PC-3 (cell line): ENCODE measurements around the gene ADK. TPM values are rescaled to one million over a fixed set of nuclear protein-coding genes. Genes with fewer than 3 reads are reported as not detected.
A peak's percentile ranks its signal among the peaks of the same experiment; 100 is the strongest.
"Not testable (repeated sequence)": the region's sequence is repeated elsewhere in the genome, so short reads cannot be mapped to it uniquely, and the experiment has no call there.

Experiments
- ATAC-seq: fragments of 200-7000 bp; cut with Tn5 transposase; 2 replicates; pipeline ENCODE4 v1.9.1; 2020; ENCODE audit warnings: mild to moderate bottlenecking, moderate library complexity
- BruUV-seq: library from RNA; stranded (reverse); fragments of 400-500 nt; replicated peaks from 2 replicates; lab custom pipeline; 2021; lab: Mats Ljungman, UMichigan
- CTCF ChIA-PET: fragments of 300-600 bp; sonication (Branson Sonifier 250); formaldehyde crosslinking; loops from one replicate; lab custom pipeline; 2022; ENCODE audit warnings: antibody characterized with exemption; lab: Charles Lee
- POLR2A ChIA-PET: fragments of 300-600 bp; sonication (Branson Sonifier 250); formaldehyde crosslinking; loops from one replicate; lab custom pipeline; 2022; ENCODE audit warnings: antibody characterized with exemption; ENCODE audit not compliant: unreplicated experiment; lab: Charles Lee
- DNase-seq: peaks from one replicate; pipeline ENCODE4 v3.0.0-alpha.2; 2015
- H2AFZ ChIP-seq: fragments of 300-600 bp; sonication (generic); 2 replicates; pipeline ENCODE4 v1.6.0; 2016; ENCODE audit warnings: antibody characterized with exemption, low read length
- H3F3A ChIP-seq: fragments of 300-600 bp; sonication (generic); one replicate; pipeline ENCODE4 v1.6.0; 2017; ENCODE audit warnings: antibody characterized with exemption, low read length, control low read depth, mild to moderate bottlenecking; ENCODE audit not compliant: unreplicated experiment
- H3K27ac ChIP-seq: fragments of 300-600 bp; sonication (generic); 2 replicates; pipeline ENCODE4 v1.5.1; 2016; ENCODE audit warnings: mild to moderate bottlenecking, low read length
- H3K27me3 ChIP-seq: fragments of 300-600 bp; sonication (generic); 2 replicates; pipeline ENCODE4 v1.6.1; 2016; ENCODE audit warnings: low read length, mixed read lengths
- H3K36me3 ChIP-seq: fragments of 300-600 bp; sonication (generic); 2 replicates; pipeline ENCODE4 v1.6.1; 2016; ENCODE audit warnings: low read depth, mixed run types, low read length, mixed read lengths
- H3K4me1 ChIP-seq: fragments of 300-600 bp; sonication (generic); 2 replicates; pipeline ENCODE4 v1.5.1; 2016; ENCODE audit warnings: low read length; ENCODE audit not compliant: insufficient read depth
- H3K4me2 ChIP-seq: fragments of 300-600 bp; sonication (generic); 2 replicates; pipeline ENCODE4 v1.6.0; 2016; ENCODE audit warnings: low read length
- H3K4me3 ChIP-seq: fragments of 300-600 bp; sonication (generic); 2 replicates; pipeline ENCODE4 v1.5.1; 2016; ENCODE audit warnings: mild to moderate bottlenecking, low read length, mixed read lengths
- H3K79me2 ChIP-seq: fragments of 300-600 bp; sonication (generic); 2 replicates; pipeline ENCODE4 v1.6.1; 2017; ENCODE audit warnings: low read length, mixed read lengths
- H3K9ac ChIP-seq: fragments of 300-600 bp; sonication (generic); 2 replicates; pipeline ENCODE4 v1.6.0; 2016; ENCODE audit warnings: mild to moderate bottlenecking, low read length
- H3K9me2 ChIP-seq: fragments of 300-600 bp; sonication (generic); replicated peaks from 2 replicates; pipeline ENCODE4 v1.6.1; 2016; ENCODE audit warnings: mixed run types, low read length, mixed read lengths
- H3K9me3 ChIP-seq: fragments of 300-600 bp; sonication (generic); 2 replicates; pipeline ENCODE4 v1.6.1; 2016; ENCODE audit warnings: low read length, mixed read lengths
- H4K20me1 ChIP-seq: fragments of 300-600 bp; sonication (generic); 2 replicates; pipeline ENCODE4 v1.6.1; 2016; ENCODE audit warnings: low read length, mixed read lengths
- EZH2 ChIP-seq: fragments of 300-600 bp; sonication (generic); IDR thresholded peaks from one replicate; pipeline ENCODE4 v1.6.1; 2017; ENCODE audit warnings: antibody characterized with exemption, mild to moderate bottlenecking, low read length; ENCODE audit not compliant: unreplicated experiment
- EZH2phosphoT487 ChIP-seq: fragments of 300-600 bp; sonication (generic); IDR thresholded peaks from 2 replicates; pipeline ENCODE4 v1.6.1; 2018; ENCODE audit warnings: mild to moderate bottlenecking, antibody characterized with exemption, low read length, borderline replicate concordance
- intact Hi-C: fragments of 100-400 bp; cut with micrococcal nuclease; formaldehyde crosslinking; loops from 2 replicates; pipeline ENCODE4 v1.9.0; 2023
- total RNA-seq: library from RNA; depleted of rRNA; stranded (reverse); fragments of >200 nt; gene quantifications from 2 replicates; pipeline ENCODE4 v1.2.3, GENCODE V29; 2014
- TF ChIP-seq, protein P1 (sequence below): fragments of 300-600 bp; sonication (generic); conservative IDR thresholded peaks from 2 replicates; pipeline ENCODE4 v1.5.1; 2017; ENCODE audit warnings: antibody characterized with exemption, low read depth, mild to moderate bottlenecking, low read length

ADK gene
- total RNA-seq, 1 experiment from 2014 or later = 256 TPM

DNA sequence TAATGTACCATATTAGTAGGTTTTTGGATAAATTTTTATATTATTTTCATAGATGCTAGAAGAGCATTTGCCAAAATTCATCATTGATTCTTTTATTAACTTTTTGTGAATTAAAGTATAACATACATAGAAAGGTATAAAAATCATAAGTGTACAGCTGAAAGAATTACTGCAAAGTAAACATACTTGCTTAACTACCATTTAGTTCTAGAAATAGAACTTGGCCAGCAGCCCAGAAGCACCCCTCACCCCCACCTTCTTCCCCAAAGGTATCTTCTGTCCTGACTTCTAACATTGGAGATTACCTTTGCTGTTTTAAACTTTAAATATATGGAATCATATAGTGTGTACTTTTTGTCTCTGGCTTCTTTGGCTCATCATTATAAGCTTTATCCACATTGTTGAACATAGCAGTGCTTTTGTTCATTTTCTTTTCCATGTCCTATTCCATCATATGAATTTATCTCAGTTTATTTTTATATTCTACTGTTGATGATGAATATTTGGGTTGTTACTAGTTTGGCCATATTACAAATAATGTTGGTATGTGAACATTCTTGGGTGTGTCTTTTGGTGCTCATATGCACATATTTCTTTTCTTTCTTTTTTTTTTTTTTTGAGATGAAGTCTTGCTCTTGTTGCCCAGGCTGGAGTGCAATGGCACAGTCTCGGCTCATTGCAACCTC is 142.8 kb downstream of the ADK start:
- Histone ChIP-seq H2AFZ (no peak overlapping the region), H3K36me3 (peaks cover 6% of the 10 kb centered on the region; the same call in 1 of the 2 replicates), H3K9ac (peak overlapping the region; percentile 47), H3K27me3 (no peaks in the 10 kb centered on the region), H3K79me2 (peaks cover 75% of the 10 kb centered on the region), H3K27ac (peak overlapping the region; percentile 66), H3K4me1 (peaks cover 46% of the 10 kb centered on the region), H4K20me1 (no peaks in the 10 kb centered on the region), H3K9me3 (no peaks in the 10 kb centered on the region), H3K4me3 (peak overlapping the region; percentile 27), H3F3A (peaks cover 27% of the 10 kb centered on the region), H3K4me2 (peak overlapping the region; percentile 59), H3K9me2 (no peaks in the 10 kb centered on the region)
- DNase-seq (peak; percentile 100), ATAC-seq (peak; percentile 80)
- CTCF ChIA-PET = interaction anchor here (0.6 to 0.7 kb wide), 5 partner anchors 48 to 808 kb away, joined by 3 to 10 read pairs (median 4); no protein-coding TSS in a partner anchor
- POLR2A ChIA-PET = interaction anchor here (0.5 to 0.6 kb wide), 5 partner anchors 10 to 917 kb away, joined by 3 to 18 read pairs (median 14); partner anchors contain the start of gene VDAC2
- BruUV-seq = TSS peak; percentile 86
- intact Hi-C loops = loop anchor here (1.0 to 2.0 kb wide), 2 partner anchors 28 to 533 kb away; partner anchors contain the start of gene KAT6B
- TF ChIP-seq, protein P1, sequence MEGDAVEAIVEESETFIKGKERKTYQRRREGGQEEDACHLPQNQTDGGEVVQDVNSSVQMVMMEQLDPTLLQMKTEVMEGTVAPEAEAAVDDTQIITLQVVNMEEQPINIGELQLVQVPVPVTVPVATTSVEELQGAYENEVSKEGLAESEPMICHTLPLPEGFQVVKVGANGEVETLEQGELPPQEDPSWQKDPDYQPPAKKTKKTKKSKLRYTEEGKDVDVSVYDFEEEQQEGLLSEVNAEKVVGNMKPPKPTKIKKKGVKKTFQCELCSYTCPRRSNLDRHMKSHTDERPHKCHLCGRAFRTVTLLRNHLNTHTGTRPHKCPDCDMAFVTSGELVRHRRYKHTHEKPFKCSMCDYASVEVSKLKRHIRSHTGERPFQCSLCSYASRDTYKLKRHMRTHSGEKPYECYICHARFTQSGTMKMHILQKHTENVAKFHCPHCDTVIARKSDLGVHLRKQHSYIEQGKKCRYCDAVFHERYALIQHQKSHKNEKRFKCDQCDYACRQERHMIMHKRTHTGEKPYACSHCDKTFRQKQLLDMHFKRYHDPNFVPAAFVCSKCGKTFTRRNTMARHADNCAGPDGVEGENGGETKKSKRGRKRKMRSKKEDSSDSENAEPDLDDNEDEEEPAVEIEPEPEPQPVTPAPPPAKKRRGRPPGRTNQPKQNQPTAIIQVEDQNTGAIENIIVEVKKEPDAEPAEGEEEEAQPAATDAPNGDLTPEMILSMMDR = no peak
- TF ChIP-seq EZH2 = no peak
- no peak for TF ChIP-seq EZH2phosphoT487

DNA sequence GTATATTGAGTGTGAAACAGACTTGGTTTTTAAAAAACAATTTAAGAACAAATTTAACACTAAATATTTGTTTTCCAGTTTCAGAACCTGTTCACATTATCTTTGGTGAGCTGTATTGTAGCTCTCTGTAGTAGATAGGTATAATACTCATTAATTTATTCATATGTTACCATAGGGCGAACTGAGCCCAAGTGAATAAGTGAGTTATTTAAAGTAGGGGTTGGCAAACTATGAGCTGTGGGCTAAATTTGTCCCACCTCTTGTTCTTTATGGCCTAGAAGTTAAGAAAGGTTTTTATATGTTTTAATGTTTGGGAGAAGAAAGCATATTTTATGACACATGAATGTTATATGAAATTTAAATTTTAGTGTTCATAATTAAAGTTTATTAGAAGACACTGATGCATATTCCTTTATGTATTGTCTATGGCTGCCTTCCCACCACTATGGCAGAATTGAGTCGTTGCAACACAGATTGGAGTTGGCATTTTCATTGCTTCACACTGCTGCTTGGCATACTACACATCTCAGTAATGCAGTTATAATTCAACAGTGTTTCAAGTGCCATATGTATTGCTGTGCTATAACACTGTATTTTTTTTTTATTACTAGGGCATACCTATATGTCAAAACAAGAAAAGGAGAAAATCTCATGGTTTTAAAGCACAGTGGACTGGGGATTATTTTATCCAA is 146.5 kb downstream of the ADK start:
- H2AFZ ChIP-seq = no peak overlapping the region
- peaks cover 55% of the 10 kb centered on the region for H3K79me2 ChIP-seq
- CTCF ChIA-PET = no interaction called here
- no peaks in the 10 kb centered on the region for H3K9me2 ChIP-seq
- H3F3A ChIP-seq = peaks cover 15% of the 10 kb centered on the region
- POLR2A ChIA-PET = no interaction called here
- no peak overlapping the region for H3K9ac ChIP-seq
- no TSS peak for BruUV-seq
- H3K27me3 ChIP-seq = no peaks in the 10 kb centered on the region
- H3K9me3 ChIP-seq = no peaks in the 10 kb centered on the region
- no peak overlapping the region for H3K27ac ChIP-seq
- H3K4me1 ChIP-seq = peaks cover 21% of the 10 kb centered on the region
- DNase-seq (no peak), ATAC-seq (no peak)
- H3K4me3 ChIP-seq = no peak overlapping the region
- H3K4me2 ChIP-seq = no peak overlapping the region
- intact Hi-C loops = no loop called here
- H4K20me1 ChIP-seq = no peaks in the 10 kb centered on the region
- TF ChIP-seq, protein P1 = no peak
- no peak for TF ChIP-seq EZH2
- no peak for TF ChIP-seq EZH2phosphoT487
- peaks cover 6% of the 10 kb centered on the region; the same call in 1 of the 2 replicates for H3K36me3 ChIP-seq

DNA sequence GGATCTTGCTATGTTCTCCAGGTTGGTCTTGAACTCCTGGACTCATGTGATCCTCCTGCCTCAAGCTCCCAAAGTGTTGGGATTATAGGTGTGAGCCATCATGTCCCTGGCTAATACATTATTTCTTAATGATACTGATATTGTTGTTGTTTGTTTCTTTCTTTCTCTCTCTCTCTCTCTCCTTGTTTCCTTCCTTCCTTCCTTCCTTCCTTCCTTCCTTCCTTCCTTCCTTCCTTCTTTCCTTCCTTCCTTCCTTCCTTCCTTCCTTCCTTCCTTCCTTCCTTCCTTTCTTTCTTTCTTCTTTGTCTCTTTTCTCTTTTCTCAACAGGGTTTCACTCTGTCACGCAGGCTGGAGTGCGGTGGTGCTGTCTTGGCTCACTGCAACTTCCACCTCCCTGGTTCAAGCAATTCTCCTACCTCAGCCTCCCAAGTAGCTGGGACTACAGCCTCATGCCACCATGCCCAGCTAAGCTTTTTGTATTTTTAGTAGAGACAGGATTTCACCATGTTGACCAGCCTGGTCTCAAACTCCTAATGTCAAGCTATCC is 149.1 kb downstream of the ADK start:
- H4K20me1 ChIP-seq, H2AFZ ChIP-seq, H3K9me2 ChIP-seq, H3K27me3 ChIP-seq, ATAC-seq, BruUV-seq, H3K4me1 ChIP-seq, H3K9ac ChIP-seq, H3K9me3 ChIP-seq, DNase-seq, H3K4me2 ChIP-seq, intact Hi-C loops, H3K36me3 ChIP-seq, H3F3A ChIP-seq, H3K27ac ChIP-seq, H3K4me3 ChIP-seq: not testable (repeated sequence)
- H3K79me2 ChIP-seq = peaks cover 61% of the 10 kb centered on the region
- CTCF ChIA-PET = interaction anchor here (0.6 kb wide), 1 partner anchor 87 kb away, joined by 3 read pairs; no protein-coding TSS in a partner anchor
- POLR2A ChIA-PET = interaction anchor here (0.5 kb wide), 1 partner anchor 526 kb away, joined by 16 read pairs; no protein-coding TSS in a partner anchor
